ENCODE results near the gene POLR1H.

Gene POLR1H

DNA sequence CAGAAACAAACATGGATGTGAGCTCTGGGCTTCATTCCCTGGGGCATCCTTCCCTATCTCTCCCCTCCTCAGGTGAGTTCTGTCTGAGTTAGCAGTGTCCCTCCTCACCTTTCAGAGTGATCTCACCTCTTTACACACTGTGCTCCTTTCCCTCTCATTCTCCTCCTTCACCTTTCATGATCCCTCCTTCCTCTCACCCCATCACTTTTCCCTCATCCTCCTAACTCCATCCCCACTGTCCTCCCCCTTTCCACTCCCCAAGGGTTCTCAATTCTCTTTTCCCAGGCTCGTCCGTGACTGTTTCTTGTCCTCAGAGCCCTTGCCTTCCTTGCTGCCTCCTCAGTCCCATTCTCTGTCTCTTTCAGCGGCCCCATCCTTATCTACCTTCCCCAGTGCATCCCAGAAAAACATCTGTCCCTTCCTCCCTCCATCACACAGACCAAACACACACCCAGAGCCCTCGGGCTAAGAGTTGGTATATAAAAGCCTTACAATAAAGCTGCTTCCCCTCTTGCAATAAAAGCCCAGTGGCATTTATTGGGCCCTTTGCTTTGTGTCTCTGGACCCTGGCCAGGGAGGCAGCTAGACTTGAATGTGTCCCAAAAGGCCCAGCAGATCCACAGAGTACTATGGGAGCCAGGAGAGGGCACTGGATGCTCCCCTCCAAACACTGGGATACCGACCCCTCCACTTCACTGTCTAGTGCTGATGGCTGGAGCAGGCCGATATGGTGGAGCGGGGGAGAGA is 12.6 kb downstream of the POLR1H start:
- TF ChIP-seq, protein P1, sequence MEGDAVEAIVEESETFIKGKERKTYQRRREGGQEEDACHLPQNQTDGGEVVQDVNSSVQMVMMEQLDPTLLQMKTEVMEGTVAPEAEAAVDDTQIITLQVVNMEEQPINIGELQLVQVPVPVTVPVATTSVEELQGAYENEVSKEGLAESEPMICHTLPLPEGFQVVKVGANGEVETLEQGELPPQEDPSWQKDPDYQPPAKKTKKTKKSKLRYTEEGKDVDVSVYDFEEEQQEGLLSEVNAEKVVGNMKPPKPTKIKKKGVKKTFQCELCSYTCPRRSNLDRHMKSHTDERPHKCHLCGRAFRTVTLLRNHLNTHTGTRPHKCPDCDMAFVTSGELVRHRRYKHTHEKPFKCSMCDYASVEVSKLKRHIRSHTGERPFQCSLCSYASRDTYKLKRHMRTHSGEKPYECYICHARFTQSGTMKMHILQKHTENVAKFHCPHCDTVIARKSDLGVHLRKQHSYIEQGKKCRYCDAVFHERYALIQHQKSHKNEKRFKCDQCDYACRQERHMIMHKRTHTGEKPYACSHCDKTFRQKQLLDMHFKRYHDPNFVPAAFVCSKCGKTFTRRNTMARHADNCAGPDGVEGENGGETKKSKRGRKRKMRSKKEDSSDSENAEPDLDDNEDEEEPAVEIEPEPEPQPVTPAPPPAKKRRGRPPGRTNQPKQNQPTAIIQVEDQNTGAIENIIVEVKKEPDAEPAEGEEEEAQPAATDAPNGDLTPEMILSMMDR (IDR thresholded peaks at IDR 0.05; ENCODE audit: insufficient read depth, low read length, missing control alignments): no peak
- no peak overlapping the region for H3K4me3 ChIP-seq (ENCODE audit: low read depth, low read length)
- POLR2A ChIA-PET: no interaction called here
- CTCF ChIA-PET: interaction anchor here (1.8 kb wide), 1 partner anchor 30 kb away, joined by 7 read pairs; no protein-coding TSS in a partner anchor
- DNase-seq (ENCODE audit: low read depth, low spot score): no peak

DNA sequence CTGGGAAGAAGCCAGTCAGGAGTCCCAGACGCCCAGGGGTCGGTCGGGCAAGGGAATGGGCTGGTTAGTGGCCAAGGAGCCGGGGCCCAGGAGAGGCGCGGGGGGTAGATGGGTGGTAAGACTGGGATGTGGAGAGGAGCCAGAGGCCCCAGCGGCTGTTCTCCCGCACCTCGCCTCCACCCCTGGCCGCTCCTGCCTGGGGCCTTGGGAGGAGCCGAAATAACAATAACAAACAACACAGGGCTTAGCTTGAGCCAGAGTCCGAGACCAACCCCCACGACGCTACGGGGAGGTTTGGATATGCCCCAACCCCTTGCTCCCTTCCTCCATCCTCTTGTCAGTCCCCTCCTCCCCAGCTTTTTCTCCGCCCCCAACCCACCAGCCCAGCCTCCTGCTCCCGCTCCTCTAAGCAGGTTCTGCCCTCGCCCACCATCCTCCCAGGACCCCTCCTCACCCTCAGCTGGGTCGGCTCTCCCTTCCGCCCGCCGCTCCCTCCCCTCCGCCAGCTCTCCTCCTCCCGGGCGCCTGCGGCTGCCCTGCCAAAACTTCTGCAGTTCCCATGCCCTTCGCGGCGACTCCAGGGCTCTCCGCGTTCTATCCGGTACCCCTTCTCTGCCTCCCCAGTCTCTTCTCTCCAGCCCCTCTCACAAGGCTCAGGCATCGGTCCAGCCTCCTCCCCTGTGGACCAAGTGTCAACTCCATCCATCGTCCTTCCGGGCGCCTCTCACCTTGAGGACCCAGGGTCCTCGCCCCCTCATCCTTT is 13.4 kb downstream of the POLR1H start:
- ChIA-PET POLR2A (no interaction called here), CTCF (interaction anchor here (1.8 kb wide), 1 partner anchor 29 kb away, joined by 7 read pairs; no protein-coding TSS in a partner anchor)
- TF ChIP-seq, protein P1 (IDR thresholded peaks at IDR 0.05; ENCODE audit: insufficient read depth, low read length, missing control alignments): no peak
- H3K4me3 ChIP-seq (ENCODE audit: low read depth, low read length): no peak overlapping the region
- no peak for DNase-seq (ENCODE audit: low read depth, low spot score)

DNA sequence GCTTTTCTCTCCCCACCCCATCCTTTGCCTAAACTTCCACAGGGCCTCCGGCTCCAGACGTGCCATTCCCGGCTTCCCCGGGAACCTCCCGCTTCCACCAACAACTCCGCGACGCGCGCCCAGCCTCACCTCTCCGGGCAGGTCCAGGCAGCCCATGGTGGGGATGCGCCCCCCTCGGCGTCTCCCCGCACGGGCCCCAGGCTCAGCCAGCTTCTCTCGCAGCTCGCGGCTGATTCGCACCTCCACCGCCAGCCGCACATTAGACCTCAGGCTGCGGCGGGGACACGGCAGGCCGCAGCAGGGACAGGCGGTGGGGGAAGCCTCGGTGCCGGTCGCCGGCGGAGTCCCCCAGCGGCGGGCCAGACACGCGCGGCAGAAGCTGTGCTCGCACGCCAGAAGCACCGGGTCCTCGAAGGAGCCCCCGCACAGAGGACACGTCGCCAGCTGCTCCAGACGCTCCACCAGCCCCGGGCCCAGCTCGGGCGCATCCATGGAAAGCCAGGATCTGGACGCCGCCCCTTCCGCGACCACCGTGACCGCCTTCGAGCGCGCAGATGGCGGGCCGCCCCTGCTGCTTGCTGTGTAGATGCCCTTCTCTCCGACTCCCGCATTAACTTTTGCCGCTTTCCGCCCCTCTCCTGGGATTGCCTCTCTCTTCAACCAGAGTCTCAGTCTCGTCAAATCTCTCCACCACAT is 14.2 kb downstream of the POLR1H start, which contains the start of gene RNF39:
Gene RNF39, minus strand, starts transcription at position 676 of the 696 bp plus-strand sequence. Its CDS starts 184 bp downstream, at position 492.
- H3K4me3 ChIP-seq (ENCODE audit: low read depth, low read length): no peak within 1 kb of the TSS
- ChIA-PET POLR2A (no interaction called here), CTCF (no interaction called here)
- no peak for DNase-seq (ENCODE audit: low read depth, low spot score)
- TF ChIP-seq, protein P1 (IDR thresholded peaks at IDR 0.05; ENCODE audit: insufficient read depth, low read length, missing control alignments): no peak

DNA sequence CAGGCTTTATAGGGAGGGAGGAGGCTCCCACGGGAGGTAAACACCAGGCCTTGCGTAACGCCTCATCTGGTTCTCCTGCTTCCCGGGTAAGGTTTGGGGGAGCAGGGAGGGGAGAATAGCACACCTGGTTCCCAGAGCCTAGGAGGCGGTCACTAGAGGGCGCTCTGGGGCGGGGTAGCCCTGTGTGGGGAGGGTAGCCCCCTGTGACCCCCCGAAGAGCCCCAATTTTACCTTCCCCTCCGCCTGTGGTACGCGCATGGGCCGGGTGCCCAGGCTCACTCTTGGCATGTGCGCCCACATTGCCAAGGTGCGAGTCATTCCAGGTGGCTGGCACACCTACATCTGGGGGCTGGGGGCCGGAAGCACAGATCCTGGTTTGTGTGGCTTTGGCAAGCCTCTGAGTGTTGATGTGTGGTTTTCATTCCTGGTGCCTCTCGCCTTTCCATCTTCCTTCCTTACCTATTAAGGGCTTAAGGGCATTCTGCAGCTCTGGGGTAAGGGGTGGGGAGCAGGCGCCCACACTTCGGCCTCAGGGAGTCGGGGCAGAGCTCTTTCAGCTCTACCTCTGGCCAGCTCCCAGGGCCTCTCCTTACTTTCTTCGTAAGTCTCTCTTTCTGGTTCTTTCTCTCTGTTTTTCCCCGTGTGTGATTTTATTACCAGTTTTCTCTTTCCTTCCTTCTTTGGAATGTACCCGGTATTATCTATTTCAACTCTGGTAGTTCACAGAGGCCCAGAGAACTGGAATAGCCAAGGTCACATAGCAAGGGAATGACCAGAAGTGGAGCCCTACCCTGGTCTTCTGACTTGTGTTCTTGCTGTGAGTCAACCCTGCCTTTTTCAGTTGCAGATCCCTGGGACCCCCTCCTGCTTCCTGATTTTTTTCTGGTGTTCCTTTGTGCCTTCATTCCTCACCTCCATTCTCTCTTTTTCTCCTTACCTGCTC is 15.0 kb downstream of the POLR1H start:
- H3K4me3 ChIP-seq (ENCODE audit: low read depth, low read length): no peak overlapping the region
- POLR2A ChIA-PET: no interaction called here
- CTCF ChIA-PET: no interaction called here
- DNase-seq (ENCODE audit: low read depth, low spot score): no peak
- TF ChIP-seq, protein P1 (IDR thresholded peaks at IDR 0.05; ENCODE audit: insufficient read depth, low read length, missing control alignments): peak; percentile 18

DNA sequence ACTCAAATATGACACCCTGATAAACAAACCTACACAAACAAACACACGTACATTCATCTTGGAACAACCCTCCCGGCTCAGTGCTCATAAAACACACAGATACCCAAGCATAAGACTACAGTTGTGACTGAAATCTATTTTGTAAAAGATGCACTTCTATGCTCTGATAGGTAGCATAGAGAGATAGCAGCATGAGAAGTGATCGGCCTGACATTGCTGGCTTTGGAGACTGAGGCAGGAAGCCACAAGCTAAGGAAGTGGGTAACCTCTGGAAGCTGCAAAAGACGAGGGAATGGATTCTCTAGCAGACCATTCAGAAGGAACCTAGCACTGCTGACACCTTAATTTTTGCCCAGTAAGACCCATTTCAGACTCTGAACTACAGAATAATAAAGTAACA is 16.2 kb downstream of the POLR1H start:
- ChIA-PET CTCF (interaction anchor here (1.3 to 1.5 kb wide), 2 partner anchors 25 to 54 kb away, joined by 3 to 6 read pairs; no protein-coding TSS in a partner anchor), POLR2A (no interaction called here)
- no peak overlapping the region for H3K4me3 ChIP-seq (ENCODE audit: low read depth, low read length)
- DNase-seq (ENCODE audit: low read depth, low spot score): no peak
- TF ChIP-seq, protein P1 (IDR thresholded peaks at IDR 0.05; ENCODE audit: insufficient read depth, low read length, missing control alignments): no peak

All from AG04449 (cell line).